Measurements from ENCODE around the gene PURB. TPM values are rescaled to one million over a fixed set of nuclear protein-coding genes. Genes with fewer than 3 reads are reported as not detected.
A peak's percentile ranks its signal among the peaks of the same experiment; 100 is the strongest.
"Not testable (repeated sequence)": the region's sequence is repeated elsewhere in the genome, so short reads cannot be mapped to it uniquely, and the experiment has no call there.

Gene PURB
- 10 to 100 TPM; 20.9 to 32.1 (median 24.2) TPM for total RNA-seq

DNA sequence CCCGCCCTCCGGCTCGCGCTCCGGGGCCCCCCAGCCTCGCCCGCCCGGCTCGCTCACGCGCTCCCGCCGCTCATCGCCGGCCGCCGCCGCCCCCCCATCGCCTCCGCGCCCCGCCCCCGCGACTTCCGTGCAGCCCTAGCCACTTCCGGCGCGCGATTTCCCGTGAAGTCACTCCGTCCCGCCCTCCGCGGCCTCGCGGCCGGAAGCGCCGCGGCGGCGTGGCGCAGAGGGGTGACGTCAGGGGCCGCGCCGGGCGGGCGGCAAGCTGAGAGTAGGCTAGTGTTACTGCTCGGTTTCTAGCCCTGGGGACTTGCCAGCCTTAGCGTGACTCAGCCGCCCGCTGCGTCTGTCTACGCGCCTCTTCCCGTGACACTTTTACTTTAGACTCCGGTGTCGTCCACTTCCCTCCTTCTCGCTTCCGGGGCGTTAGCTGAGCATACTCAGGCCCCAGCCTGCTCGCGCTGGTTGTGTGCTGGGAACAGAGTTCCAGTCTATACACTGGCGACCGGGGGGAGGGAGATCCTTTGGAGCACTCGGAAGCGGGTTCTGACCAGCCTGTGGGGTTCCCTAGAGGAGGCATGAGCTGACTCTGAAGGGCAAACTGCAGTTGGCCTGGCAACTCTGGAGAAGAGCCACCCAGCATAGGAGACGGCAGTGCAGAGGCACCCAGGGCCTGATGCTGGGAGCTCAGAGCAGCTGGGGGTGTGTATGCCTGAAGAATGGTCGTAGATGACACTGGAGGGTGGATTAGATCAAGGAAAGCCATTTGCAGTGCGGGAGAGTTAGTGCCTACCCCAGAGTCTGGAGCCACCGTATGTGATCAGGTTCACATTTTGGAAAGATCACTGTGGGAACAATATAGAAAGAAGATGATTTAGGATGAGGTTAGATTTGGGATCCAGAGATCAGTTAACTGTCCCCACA lies at the start of gene PURB:
Gene PURB, minus strand, starts transcription at position 137 of the 924 bp plus-strand sequence. CDS start 182 bp downstream, outside the sequence.
- peak; percentile 97 for ATAC-seq (ENCODE audit: low FRiP score)
- peak; percentile 90 for DNase-seq (ENCODE audit: low spot score)
- TF ChIP-seq, protein P1, sequence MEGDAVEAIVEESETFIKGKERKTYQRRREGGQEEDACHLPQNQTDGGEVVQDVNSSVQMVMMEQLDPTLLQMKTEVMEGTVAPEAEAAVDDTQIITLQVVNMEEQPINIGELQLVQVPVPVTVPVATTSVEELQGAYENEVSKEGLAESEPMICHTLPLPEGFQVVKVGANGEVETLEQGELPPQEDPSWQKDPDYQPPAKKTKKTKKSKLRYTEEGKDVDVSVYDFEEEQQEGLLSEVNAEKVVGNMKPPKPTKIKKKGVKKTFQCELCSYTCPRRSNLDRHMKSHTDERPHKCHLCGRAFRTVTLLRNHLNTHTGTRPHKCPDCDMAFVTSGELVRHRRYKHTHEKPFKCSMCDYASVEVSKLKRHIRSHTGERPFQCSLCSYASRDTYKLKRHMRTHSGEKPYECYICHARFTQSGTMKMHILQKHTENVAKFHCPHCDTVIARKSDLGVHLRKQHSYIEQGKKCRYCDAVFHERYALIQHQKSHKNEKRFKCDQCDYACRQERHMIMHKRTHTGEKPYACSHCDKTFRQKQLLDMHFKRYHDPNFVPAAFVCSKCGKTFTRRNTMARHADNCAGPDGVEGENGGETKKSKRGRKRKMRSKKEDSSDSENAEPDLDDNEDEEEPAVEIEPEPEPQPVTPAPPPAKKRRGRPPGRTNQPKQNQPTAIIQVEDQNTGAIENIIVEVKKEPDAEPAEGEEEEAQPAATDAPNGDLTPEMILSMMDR (IDR thresholded peaks at IDR 0.05), result no peak

DNA sequence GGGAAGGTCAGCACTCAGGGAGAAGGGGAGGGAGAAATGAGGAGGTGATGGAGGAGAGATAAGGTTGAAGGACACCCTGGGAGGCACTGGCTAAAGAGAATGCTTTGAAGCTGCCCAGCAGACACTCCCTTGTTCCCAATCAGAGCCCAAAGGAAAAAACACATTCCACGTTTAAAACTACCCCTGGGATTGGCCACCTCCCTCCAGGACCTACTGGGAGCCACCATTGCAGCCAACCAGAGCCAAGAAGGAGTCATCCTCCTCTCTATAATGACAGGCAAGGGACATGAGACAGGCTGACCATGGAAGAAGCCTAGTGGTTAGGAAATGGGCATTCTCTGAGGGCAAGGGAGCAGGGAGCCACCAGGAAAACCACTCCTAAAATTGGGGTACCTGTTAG lies 49.7 kb upstream of the PURB start:
- TF ChIP-seq, protein P1 (IDR thresholded peaks at IDR 0.05), result no peak
- DNase-seq (ENCODE audit: low spot score) (no peak), ATAC-seq (ENCODE audit: low FRiP score) (no peak)

DNA sequence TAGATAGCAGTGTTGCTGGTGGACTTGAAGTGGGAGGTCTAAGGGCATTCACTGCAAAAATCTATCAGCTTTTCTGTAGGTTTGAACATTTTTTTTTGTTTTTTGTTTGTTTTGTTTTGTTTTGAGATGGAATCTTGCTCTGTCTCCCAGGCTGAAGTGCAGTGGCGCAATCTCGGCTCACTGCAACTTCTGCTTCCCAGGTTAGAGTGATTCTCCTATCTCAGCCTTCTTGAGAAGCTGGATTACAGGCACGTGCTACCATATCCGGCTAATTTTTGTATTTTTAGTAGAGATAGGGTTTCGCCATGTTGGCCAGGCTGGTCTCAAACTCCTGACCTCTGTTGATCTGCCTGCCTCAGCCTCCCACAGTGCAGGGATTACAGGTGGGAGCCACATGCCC lies 49.2 kb upstream of the PURB start:
- ATAC-seq (ENCODE audit: low FRiP score); DNase-seq (ENCODE audit: low spot score): not testable (repeated sequence)

DNA sequence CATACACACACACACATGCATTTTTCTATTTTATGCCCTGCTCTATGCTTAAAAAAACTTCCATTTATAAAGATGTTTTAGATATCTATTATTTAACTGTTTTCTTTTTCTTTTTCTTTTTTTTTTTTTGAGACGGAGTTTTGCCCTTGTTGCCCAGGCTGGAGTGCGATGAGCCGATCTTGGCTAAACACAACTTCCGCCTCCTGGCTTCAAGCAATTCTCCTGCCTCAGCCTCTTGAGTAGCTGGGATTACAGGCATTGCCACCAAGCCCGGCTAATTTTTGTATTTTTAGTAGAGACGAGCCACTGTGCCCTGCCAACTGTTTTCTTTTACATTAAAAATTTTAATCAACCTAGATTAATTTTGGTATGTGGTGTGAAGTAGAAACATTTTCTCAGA lies 45.6 kb upstream of the PURB start:
- ATAC-seq (ENCODE audit: low FRiP score) (no peak), DNase-seq (ENCODE audit: low spot score) (no peak)
- TF ChIP-seq, protein P1 (IDR thresholded peaks at IDR 0.05), result no peak

DNA sequence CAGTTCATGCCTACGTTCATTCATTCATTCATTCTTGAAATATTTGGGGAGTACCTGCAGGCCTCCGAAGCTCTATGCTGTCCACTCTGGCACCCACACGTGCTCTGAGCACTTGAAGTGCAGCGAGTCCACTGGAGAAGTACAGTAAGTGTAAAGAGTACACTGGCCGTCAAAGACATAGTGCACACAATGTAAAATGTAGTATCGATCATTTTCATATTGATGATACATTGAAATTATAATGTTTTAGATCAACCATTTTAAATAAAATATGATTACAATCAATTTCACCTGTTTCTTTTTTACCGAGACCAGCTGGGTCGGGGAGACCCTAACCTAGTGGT lies 37.0 kb upstream of the PURB start:
- ATAC-seq (ENCODE audit: low FRiP score), result no peak
- TF ChIP-seq, protein P1 (IDR thresholded peaks at IDR 0.05), result no peak
- DNase-seq (ENCODE audit: low spot score), result no peak

DNA sequence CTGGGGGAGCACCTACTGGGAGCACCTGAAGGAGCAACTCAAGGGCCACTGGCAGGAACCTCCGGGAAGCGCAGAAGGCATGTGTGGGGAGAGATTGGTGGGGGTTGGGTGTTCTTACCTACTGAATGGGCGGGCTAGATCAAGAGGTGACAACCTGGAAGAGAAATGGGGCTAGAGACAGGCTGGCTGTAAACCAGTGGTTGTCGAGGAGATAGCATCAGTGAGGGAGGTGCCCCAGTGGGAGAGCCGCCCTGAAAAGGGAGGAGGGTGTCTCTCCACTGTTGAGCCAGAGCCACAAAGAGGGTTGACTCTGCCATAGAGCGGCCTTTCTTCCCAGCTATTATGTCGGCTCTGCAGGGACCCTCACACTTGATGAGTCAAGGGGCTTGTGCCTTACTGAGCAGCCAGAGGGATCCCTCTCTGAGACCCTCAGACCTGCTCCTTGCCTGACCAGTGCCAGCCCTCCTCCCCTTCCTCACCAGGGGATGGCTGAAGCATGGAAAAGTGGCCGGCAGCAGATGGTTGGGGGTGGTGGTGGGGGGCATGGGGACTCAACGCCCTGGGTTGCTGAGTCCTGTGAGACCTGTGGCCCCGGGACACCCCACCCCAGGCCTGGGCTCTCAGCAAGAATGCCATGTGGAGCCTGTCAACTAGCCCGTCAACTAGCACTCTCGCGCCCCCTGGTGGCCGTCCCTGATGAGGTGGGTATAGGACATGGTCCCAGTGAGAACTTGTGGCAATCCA lies 36.4 kb upstream of the PURB start:
- peak; percentile 80 for ATAC-seq (ENCODE audit: low FRiP score)
- DNase-seq (ENCODE audit: low spot score), result peak; percentile 100
- TF ChIP-seq, protein P1 (IDR thresholded peaks at IDR 0.05), result peak in 2 of 3 donors; percentile 49 to 81

DNA sequence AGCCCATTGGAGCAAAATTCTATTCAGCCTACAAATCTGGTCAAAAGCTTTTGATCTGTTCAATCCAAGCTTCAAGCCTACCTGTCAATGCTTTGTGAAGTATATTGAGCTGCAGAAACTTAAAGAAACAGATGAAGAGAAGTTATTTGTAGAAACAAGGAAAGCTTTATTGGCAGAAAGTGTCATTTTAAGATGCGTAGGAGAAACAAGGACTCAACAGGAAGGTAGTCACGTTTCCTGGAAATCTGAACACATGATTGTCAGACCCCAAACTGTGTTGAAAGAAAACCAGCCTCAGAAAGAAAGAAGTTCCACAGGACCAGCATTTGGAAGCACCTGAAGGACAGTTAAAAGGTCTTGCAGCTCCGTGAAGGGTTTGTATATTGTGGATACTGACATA lies 34.8 kb upstream of the PURB start:
- ATAC-seq (ENCODE audit: low FRiP score) (no peak), DNase-seq (ENCODE audit: low spot score) (no peak)
- TF ChIP-seq, protein P1 (IDR thresholded peaks at IDR 0.05), result no peak

Data from omental fat pad (tissue), 4 donors.